ENCODE measurements around the gene ALK.

DNA sequence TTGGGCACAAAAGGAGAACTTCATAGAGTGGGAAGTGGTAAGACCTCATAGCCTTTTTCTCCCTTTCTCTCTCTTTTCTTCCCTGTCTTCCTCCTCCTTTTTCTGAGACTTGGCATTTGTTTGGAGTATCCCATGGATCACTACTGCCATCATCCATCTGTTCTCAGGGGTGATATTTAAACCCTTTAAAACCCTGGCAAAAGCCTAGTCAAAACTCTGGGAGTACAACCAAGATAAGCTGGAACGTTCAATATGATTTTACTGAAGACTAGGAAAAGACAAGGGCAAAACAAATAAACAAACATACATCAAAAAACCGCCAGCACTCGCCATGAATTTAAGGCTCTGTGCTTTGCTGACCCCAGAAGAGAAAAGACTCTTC lies 552.7 kb downstream of the ALK start:
- TF ChIP-seq, protein P1, sequence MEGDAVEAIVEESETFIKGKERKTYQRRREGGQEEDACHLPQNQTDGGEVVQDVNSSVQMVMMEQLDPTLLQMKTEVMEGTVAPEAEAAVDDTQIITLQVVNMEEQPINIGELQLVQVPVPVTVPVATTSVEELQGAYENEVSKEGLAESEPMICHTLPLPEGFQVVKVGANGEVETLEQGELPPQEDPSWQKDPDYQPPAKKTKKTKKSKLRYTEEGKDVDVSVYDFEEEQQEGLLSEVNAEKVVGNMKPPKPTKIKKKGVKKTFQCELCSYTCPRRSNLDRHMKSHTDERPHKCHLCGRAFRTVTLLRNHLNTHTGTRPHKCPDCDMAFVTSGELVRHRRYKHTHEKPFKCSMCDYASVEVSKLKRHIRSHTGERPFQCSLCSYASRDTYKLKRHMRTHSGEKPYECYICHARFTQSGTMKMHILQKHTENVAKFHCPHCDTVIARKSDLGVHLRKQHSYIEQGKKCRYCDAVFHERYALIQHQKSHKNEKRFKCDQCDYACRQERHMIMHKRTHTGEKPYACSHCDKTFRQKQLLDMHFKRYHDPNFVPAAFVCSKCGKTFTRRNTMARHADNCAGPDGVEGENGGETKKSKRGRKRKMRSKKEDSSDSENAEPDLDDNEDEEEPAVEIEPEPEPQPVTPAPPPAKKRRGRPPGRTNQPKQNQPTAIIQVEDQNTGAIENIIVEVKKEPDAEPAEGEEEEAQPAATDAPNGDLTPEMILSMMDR (IDR thresholded peaks at IDR 0.05; ENCODE audit: low read depth, low read length) = no peak
- no peak for TF ChIP-seq EZH2phosphoT487 (IDR thresholded peaks at IDR 0.05; ENCODE audit: low read depth)
